ENCODE results near the gene EDNRA. TPM values are rescaled to one million over a fixed set of nuclear protein-coding genes. Genes with fewer than 3 reads are reported as not detected.

Gene EDNRA
- total RNA-seq, 1 experiment from 2014 or later: not detected

GRCh38 chr4:147498031-147498660 is 17.2 kb downstream of the EDNRA start:
- POLR2A ChIA-PET (ENCODE audit: unreplicated experiment): no interaction called here
- BruUV-seq (replicated peaks): no TSS peak
- no peaks in the 10 kb centered on the region for H3K27me3 ChIP-seq (ENCODE audit: insufficient read depth, low read depth)

GRCh38 chr4:147508346-147508745 is 27.4 kb downstream of the EDNRA start:
- H3K36me3 ChIP-seq (ENCODE audit: low read depth): no peaks in the 10 kb centered on the region
- no peaks in the 10 kb centered on the region for H3F3A ChIP-seq (ENCODE audit: insufficient read depth, low read depth)
- H3K4me2 ChIP-seq: no peak overlapping the region
- H3K27me3 ChIP-seq (ENCODE audit: insufficient read depth, low read depth): no peaks in the 10 kb centered on the region
- ChIA-PET CTCF (no interaction called here), POLR2A (ENCODE audit: unreplicated experiment) (no interaction called here)
- H3K27ac ChIP-seq: no peak overlapping the region
- no peak for TF ChIP-seq CTCF (conservative IDR thresholded peaks at IDR 0.05)
- no peak for TF ChIP-seq EZH2 (IDR thresholded peaks at IDR 0.05; ENCODE audit: low read depth)
- intact Hi-C loops (cut with micrococcal nuclease; ENCODE audit: unreplicated experiment): no loop called here
- no peak overlapping the region for H2AFZ ChIP-seq
- no peak overlapping the region for H3K4me3 ChIP-seq
- BruUV-seq (replicated peaks): no TSS peak
- no peaks in the 10 kb centered on the region for H3K79me2 ChIP-seq (ENCODE audit: low read depth)
- H3K4me1 ChIP-seq (replicated peaks; ENCODE audit: insufficient read depth): no peaks in the 10 kb centered on the region
- H3K9me2 ChIP-seq (ENCODE audit: insufficient read depth): no peaks in the 10 kb centered on the region
- DNase-seq: no peak
- H4K20me1 ChIP-seq (ENCODE audit: insufficient read depth): no peaks in the 10 kb centered on the region
- H3K9me3 ChIP-seq (ENCODE audit: insufficient read depth, low read depth): no peaks in the 10 kb centered on the region

More at GRCh38 chr4:147498031-147498660, 17.2 kb downstream of the EDNRA start:
- Histone ChIP-seq H2AFZ (0 out of 2 replicates have a peak overlapping the region, but pooled peaks have one; percentile 37), H3K27ac (peak overlapping the region; percentile 43; the same call in 1 of the 2 replicates), H3F3A (ENCODE audit: insufficient read depth, low read depth) (no peaks in the 10 kb centered on the region), H3K4me1 (replicated peaks; ENCODE audit: insufficient read depth) (peaks cover 10% of the 10 kb centered on the region; the same call in 1 of the 2 replicates), H4K20me1 (ENCODE audit: insufficient read depth) (no peaks in the 10 kb centered on the region; the same call in 1 of the 2 replicates), H3K4me3 (no peak overlapping the region), H3K79me2 (ENCODE audit: low read depth) (no peaks in the 10 kb centered on the region), H3K9me2 (ENCODE audit: insufficient read depth) (no peaks in the 10 kb centered on the region), H3K9me3 (ENCODE audit: insufficient read depth, low read depth) (no peaks in the 10 kb centered on the region), H3K4me2 (no peak overlapping the region; the same call in 1 of the 2 replicates), H3K36me3 (ENCODE audit: low read depth) (no peaks in the 10 kb centered on the region)
- CTCF ChIA-PET: interaction anchor here (0.7 kb wide), 1 partner anchor 21 kb away, joined by 3 read pairs; no protein-coding TSS in a partner anchor
- TF ChIP-seq CTCF (conservative IDR thresholded peaks at IDR 0.05): no peak
- TF ChIP-seq EZH2 (IDR thresholded peaks at IDR 0.05; ENCODE audit: low read depth): no peak
- intact Hi-C loops (cut with micrococcal nuclease; ENCODE audit: unreplicated experiment): no loop called here
- no peak for DNase-seq

- TF ChIP-seq EZH2 (IDR thresholded peaks at IDR 0.05; ENCODE audit: low read depth) (no peak), CTCF (conservative IDR thresholded peaks at IDR 0.05) (no peak)
- H3K27ac ChIP-seq: no peak overlapping the region
- DNase-seq: no peak
- intact Hi-C loops (cut with micrococcal nuclease; ENCODE audit: unreplicated experiment): no loop called here
- H4K20me1 ChIP-seq (ENCODE audit: insufficient read depth): no peaks in the 10 kb centered on the region
- no peaks in the 10 kb centered on the region for H3K36me3 ChIP-seq (ENCODE audit: low read depth)
- no peaks in the 10 kb centered on the region for H3K9me3 ChIP-seq (ENCODE audit: insufficient read depth, low read depth)
- ChIA-PET POLR2A (ENCODE audit: unreplicated experiment) (no interaction called here), CTCF (no interaction called here)
- no peaks in the 10 kb centered on the region for H3K79me2 ChIP-seq (ENCODE audit: low read depth)
- no peak overlapping the region for H3K4me3 ChIP-seq
- no peak overlapping the region for H2AFZ ChIP-seq
- H3K4me2 ChIP-seq: no peak overlapping the region
- no peaks in the 10 kb centered on the region for H3K9me2 ChIP-seq (ENCODE audit: insufficient read depth)
- no peaks in the 10 kb centered on the region for H3F3A ChIP-seq (ENCODE audit: insufficient read depth, low read depth)
- H3K4me1 ChIP-seq (replicated peaks; ENCODE audit: insufficient read depth): no peaks in the 10 kb centered on the region
- no TSS peak for BruUV-seq (replicated peaks)
- H3K27me3 ChIP-seq (ENCODE audit: insufficient read depth, low read depth): no peaks in the 10 kb centered on the region
Measured at GRCh38 chr4:147509386-147509785, 28.5 kb downstream of the EDNRA start.
